WTC11 (cell line): Measurements from ENCODE around the gene PTPRS. TPM values are rescaled to one million over a fixed set of nuclear protein-coding genes. Genes with fewer than 3 reads are reported as not detected.

Experiments
- ATAC-seq: fragments of 200-7000 bp; cut with Tn5 transposase; 2 replicates; pipeline ENCODE4 v1.10.0; 2021; ENCODE audit warnings: mild to moderate bottlenecking, moderate library complexity
- CTCF ChIA-PET: fragments of 300-600 bp; sonication (Branson Sonifier 250); formaldehyde crosslinking; loops from one replicate; lab custom pipeline; 2021; ENCODE audit warnings: antibody characterized with exemption; lab: Charles Lee
- POLR2A ChIA-PET: fragments of 350-600 bp; sonication (Branson Sonifier 250); formaldehyde crosslinking; loops from one replicate; lab custom pipeline; 2021; ENCODE audit warnings: antibody characterized with exemption; lab: Charles Lee
- DNase-seq: peaks from one replicate; pipeline ENCODE4 v3.0.0; 2021; ENCODE audit warnings: low spot score
- H3K27ac Mint-ChIP-seq: 2 replicates; pipeline ENCODE4 v1.8.0; 2021; ENCODE audit warnings: mixed read lengths
- H3K27me3 Mint-ChIP-seq: 2 replicates; pipeline ENCODE4 v1.8.0; 2021; ENCODE audit warnings: low read depth, mild to moderate bottlenecking, moderate library complexity, mixed read lengths
- H3K36me3 Mint-ChIP-seq: 2 replicates; pipeline ENCODE4 v1.8.0; 2021; ENCODE audit warnings: mixed read lengths
- H3K4me1 Mint-ChIP-seq: 2 replicates; pipeline ENCODE4 v1.8.0; 2022; ENCODE audit warnings: mixed read lengths
- H3K4me3 Mint-ChIP-seq: 2 replicates; pipeline ENCODE4 v1.8.0; 2021; ENCODE audit warnings: mild to moderate bottlenecking, moderate library complexity, mixed read lengths
- H3K9me3 Mint-ChIP-seq: 2 replicates; pipeline ENCODE4 v1.8.0; 2021; ENCODE audit warnings: mixed read lengths
- ATF1 ChIP-seq: sonication (generic); formaldehyde crosslinking; IDR thresholded peaks from 2 replicates; pipeline ENCODE4 v1.8.1; 2023; ENCODE audit warnings: mild to moderate bottlenecking, moderate library complexity, missing genetic modification reagents
- ATF2 ChIP-seq: sonication (generic); formaldehyde crosslinking; IDR thresholded peaks from 2 replicates; pipeline ENCODE4 v1.8.1; 2022; ENCODE audit warnings: low read depth, missing genetic modification reagents, borderline replicate concordance
- ATF3 ChIP-seq: sonication (generic); formaldehyde crosslinking; conservative IDR thresholded peaks from 2 replicates; pipeline ENCODE4 v1.8.1; 2022; ENCODE audit warnings: mild to moderate bottlenecking, missing genetic modification reagents
- ETV6 ChIP-seq: sonication (generic); formaldehyde crosslinking; IDR thresholded peaks from 2 replicates; pipeline ENCODE4 v1.8.1; 2022; ENCODE audit warnings: mild to moderate bottlenecking, missing genetic modification reagents
- FOXP1 ChIP-seq: sonication (generic); formaldehyde crosslinking; IDR thresholded peaks from 2 replicates; pipeline ENCODE4 v1.8.0; 2022; ENCODE audit warnings: missing genetic modification reagents, mild to moderate bottlenecking, moderate library complexity, borderline replicate concordance
- FOXP4 ChIP-seq: sonication (generic); formaldehyde crosslinking; IDR thresholded peaks from 2 replicates; pipeline ENCODE4 v1.8.0; 2022; ENCODE audit warnings: mild to moderate bottlenecking, missing genetic modification reagents
- GTF2I ChIP-seq: fragments of 250-450 bp; sonication (Bioruptor Pico); conservative IDR thresholded peaks from 2 replicates; pipeline ENCODE4 v1.4.0; 2021; ENCODE audit warnings: mild to moderate bottlenecking
- HMGXB4 ChIP-seq: sonication (generic); formaldehyde crosslinking; IDR thresholded peaks from 2 replicates; pipeline ENCODE4 v1.8.1; 2023; ENCODE audit warnings: mild to moderate bottlenecking, moderate library complexity, missing genetic modification reagents
- IRF1 ChIP-seq: sonication (generic); formaldehyde crosslinking; IDR thresholded peaks from 2 replicates; pipeline ENCODE4 v1.8.0; 2023; ENCODE audit warnings: missing genetic modification reagents
- MXD4 ChIP-seq: fragments of 250-450 bp; sonication (Bioruptor Pico); IDR thresholded peaks from 2 replicates; pipeline ENCODE4 v1.8.0; 2021; ENCODE audit warnings: mild to moderate bottlenecking, moderate library complexity, borderline replicate concordance
- NFYB ChIP-seq: sonication (generic); formaldehyde crosslinking; conservative IDR thresholded peaks from 2 replicates; pipeline ENCODE4 v1.8.0; 2022; ENCODE audit warnings: low read depth, missing genetic modification reagents
- OVOL2 ChIP-seq: fragments of 250-450 bp; sonication (Bioruptor Pico); IDR thresholded peaks from 2 replicates; pipeline ENCODE4 v1.9.0; 2021; ENCODE audit warnings: mild to moderate bottlenecking, borderline replicate concordance
- PRDM15 ChIP-seq: sonication (generic); formaldehyde crosslinking; IDR thresholded peaks from 2 replicates; pipeline ENCODE4 v1.8.0; 2022; ENCODE audit warnings: missing genetic modification reagents
- PREB ChIP-seq: sonication (generic); formaldehyde crosslinking; IDR thresholded peaks from 2 replicates; pipeline ENCODE4 v1.8.1; 2022; ENCODE audit warnings: mild to moderate bottlenecking, missing genetic modification reagents, moderate library complexity, borderline replicate concordance
- RELA ChIP-seq: sonication (generic); formaldehyde crosslinking; IDR thresholded peaks from 2 replicates; pipeline ENCODE4 v1.8.1; 2022; ENCODE audit warnings: missing genetic modification reagents, mild to moderate bottlenecking, borderline replicate concordance
- SP1 ChIP-seq: sonication (generic); formaldehyde crosslinking; conservative IDR thresholded peaks from 2 replicates; pipeline ENCODE4 v1.8.1; 2022; ENCODE audit warnings: missing genetic modification reagents
- ZMAT4 ChIP-seq: fragments of 250-450 bp; sonication (Bioruptor Pico); IDR thresholded peaks from 2 replicates; pipeline ENCODE4 v1.9.0; 2021; ENCODE audit warnings: mild to moderate bottlenecking
- ZNF121 ChIP-seq: sonication (generic); formaldehyde crosslinking; IDR thresholded peaks from 2 replicates; pipeline ENCODE4 v1.8.0; 2023; ENCODE audit warnings: missing genetic modification reagents
- ZNF263 ChIP-seq: sonication (generic); formaldehyde crosslinking; IDR thresholded peaks from 2 replicates; pipeline ENCODE4 v1.8.1; 2022; ENCODE audit warnings: low read depth, mild to moderate bottlenecking, moderate library complexity, missing genetic modification reagents
- total RNA-seq: library from RNA; stranded (reverse); gene quantifications from 3 replicates; pipeline ENCODE4 v1.2.3, GENCODE V29; 2021

The PTPRS gene
- total RNA-seq, 1 experiment from 2014 or later: 201 TPM

GRCh38 chr19:5314907-5315298 is 25.7 kb downstream of the PTPRS start:
- no peaks in the 10 kb centered on the region for H3K27me3 Mint-ChIP-seq
- no peak for DNase-seq
- peaks cover 3% of the 10 kb centered on the region for H3K9me3 Mint-ChIP-seq
- H3K36me3 Mint-ChIP-seq: peaks cover 2% of the 10 kb centered on the region
- no peaks in the 10 kb centered on the region for H3K4me1 Mint-ChIP-seq
- H3K27ac Mint-ChIP-seq: peak overlapping the region; percentile 10; the same call in 1 of the 2 replicates
- POLR2A ChIA-PET: interaction anchor here (0.7 kb wide), 1 partner anchor 1052 kb away, joined by 10 read pairs; no protein-coding TSS in a partner anchor
- TF ChIP-seq FOXP4 (CRISPR knock-in tag): no peak
- no peak for TF ChIP-seq ETV6 (CRISPR knock-in tag)
- no peak for TF ChIP-seq ATF1 (CRISPR knock-in tag)
- TF ChIP-seq PRDM15 (CRISPR knock-in tag): no peak
- no peak for TF ChIP-seq IRF1 (CRISPR knock-in tag)
- TF ChIP-seq, all 79 proteins: peak for 0
- no peak for ATAC-seq
- H3K4me3 Mint-ChIP-seq: no peak overlapping the region
- CTCF ChIA-PET: no interaction called here

- DNase-seq: no peak
- ChIA-PET POLR2A (no interaction called here), CTCF (no interaction called here)
- TF ChIP-seq ZNF121 (CRISPR knock-in tag): peak; percentile 60
- no peak for TF ChIP-seq HMGXB4 (CRISPR knock-in tag)
- TF ChIP-seq FOXP1 (CRISPR knock-in tag): no peak
- TF ChIP-seq NFYB: no peak
- no peak for TF ChIP-seq SP1
- peaks cover 2% of the 10 kb centered on the region for H3K36me3 Mint-ChIP-seq
- no peak overlapping the region for H3K4me3 Mint-ChIP-seq
- H3K27ac Mint-ChIP-seq: no peak overlapping the region
- H3K9me3 Mint-ChIP-seq: peaks cover 3% of the 10 kb centered on the region
- no peak for ATAC-seq
- H3K4me1 Mint-ChIP-seq: 0 out of 2 replicates have a peak, but pooled peaks cover 3% of the 10 kb centered on the region
- no peaks in the 10 kb centered on the region for H3K27me3 Mint-ChIP-seq
These were observed 26.4 kb downstream of the PTPRS start for GRCh38 chr19:5314012-5314906.

GRCh38 chr19:5313307-5313706 is 27.3 kb downstream of the PTPRS start:
- ChIA-PET CTCF (no interaction called here), POLR2A (no interaction called here)
- Mint-ChIP-seq H3K27me3 (no peaks in the 10 kb centered on the region), H3K9me3 (peaks cover 3% of the 10 kb centered on the region), H3K36me3 (peaks cover 2% of the 10 kb centered on the region), H3K27ac (no peak overlapping the region), H3K4me1 (peaks cover 7% of the 10 kb centered on the region), H3K4me3 (no peak overlapping the region)
- no peak for DNase-seq
- ATAC-seq: no peak
- TF ChIP-seq FOXP1 (CRISPR knock-in tag) (no peak), ZNF263 (CRISPR knock-in tag) (no peak), GTF2I (no peak), MXD4 (CRISPR knock-in tag) (no peak), RELA (CRISPR knock-in tag) (no peak), ATF2 (CRISPR knock-in tag) (no peak), OVOL2 (no peak), ZMAT4 (CRISPR knock-in tag) (no peak), ATF3 (CRISPR knock-in tag) (no peak), PREB (CRISPR knock-in tag) (no peak)
